Epithelial cell of proximal tubule (primary cell): Measurements from ENCODE around the gene SLC39A11. TPM values are rescaled to one million over a fixed set of nuclear protein-coding genes. Genes with fewer than 3 reads are reported as not detected.
A peak's percentile ranks its signal among the peaks of the same experiment; 100 is the strongest.
"Not testable (repeated sequence)": the region's sequence is repeated elsewhere in the genome, so short reads cannot be mapped to it uniquely, and the experiment has no call there.

Experiments
- DNase-seq: peaks from one replicate; pipeline ENCODE4 v3.0.0-alpha.2; 2011; ENCODE audit warnings: low read depth
- H3K4me3 ChIP-seq: 2 replicates; pipeline ENCODE4 v1.5.1; 2011; ENCODE audit warnings: low read depth, mild to moderate bottlenecking, low read length
- CTCF ChIP-seq: conservative IDR thresholded peaks from 2 replicates; pipeline ENCODE4 v1.5.1; 2012; ENCODE audit warnings: low read depth, mild to moderate bottlenecking, low read length
- total RNA-seq: library from RNA; depleted of rRNA; stranded (reverse); fragments of >200 nt; gene quantifications from 2 replicates; pipeline ENCODE4 v1.2.3, GENCODE V29; 2015

The SLC39A11 gene
- total RNA-seq, 1 donor from 2014 or later: 12.6 TPM

GRCh38 chr17:73011016-73011486 is 81.4 kb downstream of the SLC39A11 start:
- no peak for TF ChIP-seq CTCF
- no peak overlapping the region for H3K4me3 ChIP-seq
- no peak for DNase-seq

GRCh38 chr17:73010414-73010813 is 82.1 kb downstream of the SLC39A11 start:
- TF ChIP-seq CTCF: no peak
- no peak overlapping the region for H3K4me3 ChIP-seq
- DNase-seq: no peak

GRCh38 chr17:73007407-73007806 is 85.1 kb downstream of the SLC39A11 start:
- TF ChIP-seq CTCF: no peak
- H3K4me3 ChIP-seq: no peak overlapping the region
- no peak for DNase-seq

GRCh38 chr17:73005360-73005759 is 87.1 kb downstream of the SLC39A11 start:
- TF ChIP-seq CTCF: no peak
- DNase-seq: no peak
- no peak overlapping the region for H3K4me3 ChIP-seq

GRCh38 chr17:73003487-73003886 is 89.0 kb downstream of the SLC39A11 start:
- peak; percentile 21 for TF ChIP-seq CTCF
- no peak overlapping the region for H3K4me3 ChIP-seq
- DNase-seq: no peak

- no peak for TF ChIP-seq CTCF
- no peak for DNase-seq
These were observed 91.7 kb downstream of the SLC39A11 start for GRCh38 chr17:73000832-73001231.

GRCh38 chr17:72999474-72999873 is 93.0 kb downstream of the SLC39A11 start:
- DNase-seq, H3K4me3 ChIP-seq: not testable (repeated sequence)

More at GRCh38 chr17:73000832-73001231, 91.7 kb downstream of the SLC39A11 start:
- H3K4me3 ChIP-seq: no peak overlapping the region

- no peak for TF ChIP-seq CTCF
- H3K4me3 ChIP-seq: no peak overlapping the region
- DNase-seq: no peak
These were observed 94.1 kb downstream of the SLC39A11 start for GRCh38 chr17:72998343-72998742.
